GM19372 (cell line): ENCODE data around the gene TRMO.

Experiments
- ATAC-seq: cut with Tn5 transposase; IDR thresholded peaks from one replicate; pipeline ENCODE4 v1.9.1; 2021; ENCODE audit warnings: mild to moderate bottlenecking, low read depth, moderate library complexity; ENCODE audit not compliant: unreplicated experiment

TRMO gene

GRCh38 chr9:97864396-97864795 lies 57.9 kb downstream of the TRMO start:
- no peak for ATAC-seq

- ATAC-seq = no peak
These were observed 59.0 kb downstream of the TRMO start for GRCh38 chr9:97863314-97863713.

- ATAC-seq = no peak
These were observed 61.2 kb downstream of the TRMO start for GRCh38 chr9:97861148-97861475.

- ATAC-seq = no peak
These were observed 61.7 kb downstream of the TRMO start for GRCh38 chr9:97860451-97861147.

- no peak for ATAC-seq
These were observed 63.0 kb downstream of the TRMO start for GRCh38 chr9:97859346-97859745.

- no peak for ATAC-seq
These were observed 63.5 kb downstream of the TRMO start for GRCh38 chr9:97858826-97859225.

- ATAC-seq = no peak
These were observed 63.9 kb downstream of the TRMO start for GRCh38 chr9:97858393-97858713.

- ATAC-seq = no peak
These were observed 64.5 kb downstream of the TRMO start for GRCh38 chr9:97857606-97858392.

- no peak for ATAC-seq
These were observed 65.3 kb downstream of the TRMO start for GRCh38 chr9:97856857-97857605.

- no peak for ATAC-seq
These were observed 66.4 kb downstream of the TRMO start for GRCh38 chr9:97855899-97856298.

GRCh38 chr9:97855486-97855875 lies 66.8 kb downstream of the TRMO start:
- ATAC-seq = no peak

- no peak for ATAC-seq
These were observed 67.4 kb downstream of the TRMO start for GRCh38 chr9:97854696-97855485.
